AG04450 (cell line): ENCODE data around the gene PHF19. TPM values are rescaled to one million over a fixed set of nuclear protein-coding genes. Genes with fewer than 3 reads are reported as not detected.

ENCODE experiments used
- CTCF ChIA-PET: fragments of 300-600, 350-600 bp; formaldehyde crosslinking; extraction: SDS; loops from one replicate; lab custom pipeline; 2022; ENCODE audit warnings: antibody characterized with exemption, inconsistent platforms; lab: Charles Lee
- POLR2A ChIA-PET: fragments of 350-600 bp; formaldehyde crosslinking; extraction: SDS; loops from one replicate; lab custom pipeline; 2021; ENCODE audit warnings: antibody characterized with exemption, inconsistent platforms; lab: Yijun Ruan, JAX
- DNase-seq: peaks from one replicate; pipeline ENCODE4 v3.0.0-alpha.2; 2011; ENCODE audit warnings: low read depth, low spot score
- H3K27ac ChIP-seq: one replicate; pipeline ENCODE4 v1.5.1; 2012; ENCODE audit warnings: low read depth, low read length, control low read depth
- H3K27me3 ChIP-seq: one replicate; pipeline ENCODE4 v1.6.0; 2012; ENCODE audit warnings: low read length; ENCODE audit not compliant: control insufficient read depth, insufficient read depth
- H3K4me3 ChIP-seq: 2 replicates; pipeline ENCODE4 v1.5.1; 2011; ENCODE audit warnings: mild to moderate bottlenecking, low read depth, low read length, control low read depth
- H3K9me3 ChIP-seq: 2 replicates; pipeline ENCODE4 v1.5.1; 2012; ENCODE audit warnings: low read length; ENCODE audit not compliant: control insufficient read depth, insufficient read depth
- CTCF ChIP-seq: IDR thresholded peaks from 2 replicates; pipeline ENCODE4 v1.5.1; 2011; ENCODE audit warnings: low read depth, low read length, control low read depth, inconsistent platforms
- polyA plus RNA-seq: library from polyadenylated mRNA; depleted of rRNA; stranded (reverse); fragments of >200 nt; gene quantifications from 2 replicates; pipeline ENCODE4 v1.2.3, GENCODE V29; 2011

The PHF19 gene
- polyA plus RNA-seq, 1 experiment = 20.4 TPM

DNA sequence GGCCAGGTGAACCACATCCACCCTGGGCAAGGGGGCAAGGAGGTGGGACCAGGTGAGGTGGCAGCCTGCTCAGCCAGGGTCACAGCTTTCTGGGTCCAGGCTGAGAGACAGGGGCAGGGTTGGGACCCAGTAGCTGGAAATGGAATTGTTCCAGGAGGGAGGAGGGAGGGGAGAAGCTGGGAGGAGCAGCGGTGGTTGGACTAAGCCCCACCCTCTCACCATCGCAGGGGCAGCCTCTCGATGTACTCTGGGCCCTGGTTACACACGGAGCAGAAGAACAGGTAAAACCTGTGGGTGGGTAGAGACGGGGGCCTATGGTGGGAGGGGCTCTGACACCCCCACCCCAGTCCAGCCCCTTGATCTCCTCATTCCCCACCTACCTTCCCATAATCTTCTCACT, 11.2 kb downstream of the PHF19 start:
- H3K27ac ChIP-seq = no peak overlapping the region
- ChIA-PET POLR2A (no interaction called here), CTCF (no interaction called here)
- H3K4me3 ChIP-seq = no peak overlapping the region
- H3K27me3 ChIP-seq = no peaks in the 10 kb centered on the region
- H3K9me3 ChIP-seq = no peaks in the 10 kb centered on the region; the same call in 1 of the 2 replicates
- no peak for TF ChIP-seq CTCF
- no peak for DNase-seq

DNA sequence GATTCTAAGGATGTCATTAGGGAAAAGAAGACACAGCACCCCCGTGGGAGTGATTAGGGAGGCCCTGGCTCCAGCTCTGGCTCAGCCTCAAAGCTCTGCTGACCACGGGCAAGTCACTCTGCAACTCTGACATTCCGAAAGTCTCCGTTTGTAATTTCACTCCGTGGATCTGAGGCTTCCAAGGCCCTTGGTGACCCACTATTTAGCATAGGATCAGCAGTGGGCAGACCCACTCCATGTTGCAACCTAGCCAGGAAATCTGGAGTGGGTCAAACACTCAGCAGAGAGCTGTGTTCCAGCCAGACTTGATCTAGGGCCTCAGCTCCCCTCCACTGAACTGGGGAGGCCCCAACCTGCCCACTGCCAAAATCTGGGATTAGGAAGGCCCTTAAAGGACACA, 11.8 kb downstream of the PHF19 start:
- ChIA-PET POLR2A (no interaction called here), CTCF (no interaction called here)
- no peaks in the 10 kb centered on the region for H3K27me3 ChIP-seq
- no peak overlapping the region for H3K4me3 ChIP-seq
- TF ChIP-seq CTCF = no peak
- H3K9me3 ChIP-seq = no peaks in the 10 kb centered on the region; the same call in 1 of the 2 replicates
- no peak for DNase-seq
- no peak overlapping the region for H3K27ac ChIP-seq

DNA sequence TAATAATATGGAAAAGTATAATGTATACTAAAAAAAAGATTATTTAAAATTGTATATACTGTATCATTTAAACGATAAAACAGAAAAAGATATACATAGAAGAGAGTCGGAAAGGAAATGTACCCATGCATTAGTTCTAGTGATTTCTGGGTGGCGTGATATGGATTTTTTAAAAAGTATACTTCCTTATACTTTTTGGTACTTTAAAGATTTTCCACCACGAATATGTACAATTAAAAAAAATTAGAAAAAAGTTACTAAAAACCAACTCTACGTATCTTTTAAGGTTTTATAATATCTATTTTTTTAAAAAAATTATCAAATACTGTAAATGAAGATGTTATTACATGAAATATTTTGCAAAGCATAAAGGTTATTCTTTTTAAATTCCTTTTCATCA, 12.3 kb downstream of the PHF19 start:
- CTCF ChIA-PET = no interaction called here
- no peak for TF ChIP-seq CTCF
- no peak for DNase-seq
- POLR2A ChIA-PET = no interaction called here
- H3K9me3 ChIP-seq = no peaks in the 10 kb centered on the region; the same call in 1 of the 2 replicates
- H3K27ac ChIP-seq = no peak overlapping the region
- H3K27me3 ChIP-seq = no peaks in the 10 kb centered on the region
- no peak overlapping the region for H3K4me3 ChIP-seq

- DNase-seq = no peak
- CTCF ChIA-PET = no interaction called here
- no peak overlapping the region for H3K27ac ChIP-seq
- TF ChIP-seq CTCF = no peak
- POLR2A ChIA-PET = no interaction called here
- no peaks in the 10 kb centered on the region for H3K27me3 ChIP-seq
- no peak overlapping the region for H3K4me3 ChIP-seq
- no peaks in the 10 kb centered on the region for H3K9me3 ChIP-seq
These were observed 13.2 kb downstream of the PHF19 start for GRCh38 chr9:120863833-120864232.

- Histone ChIP-seq H3K4me3 (no peak overlapping the region), H3K27ac (no peak overlapping the region), H3K27me3 (no peaks in the 10 kb centered on the region), H3K9me3 (no peaks in the 10 kb centered on the region)
- CTCF ChIA-PET = no interaction called here
- POLR2A ChIA-PET = no interaction called here
- TF ChIP-seq CTCF = no peak
- DNase-seq = no peak
These were observed 14.5 kb downstream of the PHF19 start for GRCh38 chr9:120862452-120862851.
